Fibroblast of lung (primary cell): ENCODE measurements around the gene UNC79.
"Not testable (repeated sequence)": the region's sequence is repeated elsewhere in the genome, so short reads cannot be mapped to it uniquely, and the experiment has no call there.

Experiments
- EZH2 ChIP-seq: IDR thresholded peaks from 2 replicates; pipeline ENCODE4 v1.5.1; 2012; ENCODE audit warnings: low read length, control low read depth, mild to moderate bottlenecking; ENCODE audit errors: missing control alignments
- TF ChIP-seq, protein P1 (sequence below), 2 donors: IDR thresholded peaks in 1 of 2; conservative IDR thresholded peaks in 1 of 2; 1 replicate in 1 of 2; 2 replicates in 1 of 2; pipeline ENCODE4 v1.5.1; 2011 to 2012; ENCODE audit warnings: low read length in 2 of 2, control low read depth in 1 of 2, inconsistent platforms in 1 of 2, low read depth in 1 of 2, mild to moderate bottlenecking in 1 of 2

GRCh38 chr14:93525216-93525615, 94.5 kb downstream of the UNC79 start:
- TF ChIP-seq, protein P1, sequence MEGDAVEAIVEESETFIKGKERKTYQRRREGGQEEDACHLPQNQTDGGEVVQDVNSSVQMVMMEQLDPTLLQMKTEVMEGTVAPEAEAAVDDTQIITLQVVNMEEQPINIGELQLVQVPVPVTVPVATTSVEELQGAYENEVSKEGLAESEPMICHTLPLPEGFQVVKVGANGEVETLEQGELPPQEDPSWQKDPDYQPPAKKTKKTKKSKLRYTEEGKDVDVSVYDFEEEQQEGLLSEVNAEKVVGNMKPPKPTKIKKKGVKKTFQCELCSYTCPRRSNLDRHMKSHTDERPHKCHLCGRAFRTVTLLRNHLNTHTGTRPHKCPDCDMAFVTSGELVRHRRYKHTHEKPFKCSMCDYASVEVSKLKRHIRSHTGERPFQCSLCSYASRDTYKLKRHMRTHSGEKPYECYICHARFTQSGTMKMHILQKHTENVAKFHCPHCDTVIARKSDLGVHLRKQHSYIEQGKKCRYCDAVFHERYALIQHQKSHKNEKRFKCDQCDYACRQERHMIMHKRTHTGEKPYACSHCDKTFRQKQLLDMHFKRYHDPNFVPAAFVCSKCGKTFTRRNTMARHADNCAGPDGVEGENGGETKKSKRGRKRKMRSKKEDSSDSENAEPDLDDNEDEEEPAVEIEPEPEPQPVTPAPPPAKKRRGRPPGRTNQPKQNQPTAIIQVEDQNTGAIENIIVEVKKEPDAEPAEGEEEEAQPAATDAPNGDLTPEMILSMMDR (conservative IDR thresholded peaks at IDR 0.05 in 1 of 2, IDR thresholded peaks at IDR 0.05 in 1 of 2; ENCODE audit: low read depth in 1 of 2, low read length in 2 of 2): not testable (repeated sequence)
- TF ChIP-seq EZH2: not testable (repeated sequence)
